Measurements from ENCODE around the gene CMKLR1.

Gene CMKLR1

DNA sequence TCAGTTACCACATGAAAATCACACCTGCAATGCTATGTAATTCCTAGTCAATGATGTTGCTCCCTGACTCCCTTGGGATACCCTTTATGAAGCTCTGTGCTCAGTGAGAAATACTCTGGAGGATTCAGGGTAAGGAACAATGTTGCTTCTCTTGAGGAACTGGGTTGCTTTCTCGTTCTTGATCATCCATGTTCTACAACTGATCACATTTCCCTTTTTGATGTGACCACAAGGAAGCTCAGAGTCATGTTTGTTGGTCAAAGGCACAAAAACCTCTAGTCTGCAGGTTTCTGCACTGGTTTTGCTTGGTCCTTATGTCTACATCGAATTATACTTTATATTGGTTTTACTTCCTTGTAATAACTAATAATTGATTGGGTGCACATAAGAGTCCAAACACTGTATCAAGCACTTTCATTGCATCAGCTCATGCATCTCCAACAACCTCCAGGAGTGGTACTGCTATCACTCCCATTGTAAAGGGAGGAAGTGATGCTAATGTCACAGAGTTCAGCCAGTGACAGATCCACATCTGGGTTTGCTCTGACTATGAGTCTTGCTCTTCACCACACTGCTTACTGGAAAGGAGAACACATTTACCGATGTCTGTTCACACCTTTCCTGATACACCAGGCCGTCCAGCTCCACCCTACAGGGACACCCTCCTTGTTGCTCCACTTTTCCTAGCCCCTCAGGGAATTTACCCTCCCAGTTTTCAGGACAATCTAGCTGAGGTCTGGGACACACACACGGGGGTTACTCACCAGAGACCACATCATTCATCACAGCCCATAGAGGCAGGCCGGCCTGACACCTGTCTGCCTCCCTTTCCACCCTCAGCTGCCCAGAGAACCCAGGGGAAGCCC is 41.0 kb downstream of the CMKLR1 start:
- ATAC-seq: peak in 1 of 2 donors; percentile 72

DNA sequence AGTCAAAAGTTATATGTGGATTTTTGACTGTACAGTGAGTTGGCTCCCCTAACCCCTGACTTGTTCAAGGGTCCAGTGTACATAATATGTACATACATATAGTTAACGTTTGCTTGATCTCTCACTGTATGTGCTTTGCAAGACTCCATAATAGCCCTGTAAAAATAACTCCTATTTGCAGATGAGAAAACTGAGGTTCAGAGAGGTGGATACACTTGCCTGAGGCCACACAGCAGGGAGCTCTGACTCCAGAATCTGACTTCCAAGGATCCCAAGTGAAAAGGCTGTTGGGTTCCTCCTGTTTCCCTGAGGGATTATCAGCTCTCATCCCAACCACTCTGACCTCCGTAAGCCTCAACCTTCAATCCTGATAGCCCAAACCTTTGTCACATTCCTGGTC is 41.7 kb downstream of the CMKLR1 start:
- no peak for ATAC-seq

DNA sequence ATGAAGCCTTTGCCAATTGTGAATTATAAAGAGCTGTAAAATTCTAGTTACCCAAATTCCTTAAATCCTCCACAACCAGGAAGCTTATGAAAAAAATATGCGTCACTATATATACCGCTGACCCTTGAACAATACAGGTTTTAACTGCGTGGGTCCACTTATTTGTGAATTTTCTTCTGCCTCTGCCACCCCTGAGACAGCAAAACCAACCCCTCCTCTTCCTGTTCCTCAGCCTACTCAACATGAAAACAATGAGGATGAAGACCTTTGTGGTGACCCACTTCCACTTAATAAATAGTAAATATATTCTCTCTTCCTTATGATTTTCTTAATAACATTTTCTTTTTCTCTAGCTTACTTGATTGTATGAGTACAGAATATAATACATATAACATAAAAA is 42.2 kb downstream of the CMKLR1 start:
- no peak for ATAC-seq

DNA sequence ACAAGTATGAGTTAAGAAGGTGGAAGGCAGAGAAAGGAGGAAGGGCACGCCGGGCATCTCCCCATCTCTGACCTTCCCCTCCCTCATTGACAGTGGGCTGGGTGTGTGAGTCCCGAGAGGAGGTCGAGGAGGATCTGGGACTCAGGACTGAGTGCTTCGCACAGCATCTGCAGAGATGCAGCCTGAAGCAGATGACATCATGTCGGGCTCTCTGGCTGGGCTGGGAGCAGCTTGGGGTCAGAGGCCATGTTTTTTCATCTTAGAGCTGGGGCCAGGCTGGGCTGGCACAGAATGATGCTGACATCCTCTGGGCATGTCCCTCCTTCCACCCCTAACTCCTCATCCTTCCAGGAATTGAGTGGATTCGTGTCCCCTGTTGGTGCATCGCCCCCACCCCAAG is 43.5 kb downstream of the CMKLR1 start:
- no peak for ATAC-seq

DNA sequence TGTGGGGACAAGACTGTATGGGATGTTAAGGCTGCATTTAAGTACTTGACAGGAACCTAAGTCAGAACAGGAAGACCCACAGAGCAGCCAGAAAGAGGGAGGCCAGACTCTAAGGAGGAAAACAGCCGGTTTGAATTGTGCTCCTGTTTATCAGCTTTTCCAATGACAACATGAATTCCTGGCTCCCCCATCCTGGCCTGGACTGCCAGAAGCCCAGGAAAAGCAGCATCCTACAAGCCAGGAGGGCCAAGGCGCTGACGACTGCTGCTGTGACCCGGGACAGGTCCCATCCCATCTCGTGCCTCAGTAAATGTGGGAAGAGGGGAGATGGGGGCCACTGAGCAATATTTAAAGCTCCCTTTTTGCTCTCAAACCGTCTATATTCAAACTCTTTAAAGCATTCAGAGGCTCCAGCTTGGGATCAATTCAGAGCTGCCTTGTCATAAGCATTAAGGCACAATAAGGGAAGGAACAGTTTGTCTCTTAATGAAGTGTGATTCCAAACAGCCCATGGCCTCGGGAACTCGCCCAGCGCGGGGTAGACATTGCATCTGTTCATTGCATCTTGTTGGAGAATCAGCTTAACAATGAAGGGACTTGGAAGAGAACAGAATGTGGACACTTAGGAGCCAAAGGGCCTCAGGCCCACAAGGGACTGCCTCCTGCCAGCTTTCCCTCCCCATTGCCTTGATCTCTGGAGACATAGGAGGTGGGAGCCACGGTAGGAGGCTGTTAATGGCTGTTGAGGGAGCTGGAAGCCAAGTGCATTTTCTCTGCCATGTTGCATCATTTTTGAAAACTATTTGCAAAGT is 49.6 kb downstream of the CMKLR1 start:
- ATAC-seq: no peak

DNA sequence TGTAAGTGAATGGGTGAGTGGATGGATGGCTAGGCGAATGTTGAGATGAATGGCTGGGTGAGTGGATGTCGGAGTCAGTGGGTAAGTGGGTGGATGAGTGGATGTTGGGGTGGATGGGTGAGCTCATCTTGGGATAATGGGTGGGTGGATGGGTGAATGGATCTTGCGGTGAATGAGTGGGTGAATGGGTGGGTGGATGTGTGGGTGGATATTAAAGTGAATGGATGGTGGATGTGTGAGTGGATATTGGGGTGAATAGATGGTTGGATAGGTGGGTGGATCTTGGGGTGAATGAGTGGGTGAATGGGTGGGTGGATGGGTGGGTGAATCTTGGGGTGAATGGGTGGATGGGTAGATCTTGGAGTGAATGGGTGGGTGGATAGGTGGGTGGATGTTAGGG is 51.9 kb downstream of the CMKLR1 start:
- ATAC-seq: no peak

DNA sequence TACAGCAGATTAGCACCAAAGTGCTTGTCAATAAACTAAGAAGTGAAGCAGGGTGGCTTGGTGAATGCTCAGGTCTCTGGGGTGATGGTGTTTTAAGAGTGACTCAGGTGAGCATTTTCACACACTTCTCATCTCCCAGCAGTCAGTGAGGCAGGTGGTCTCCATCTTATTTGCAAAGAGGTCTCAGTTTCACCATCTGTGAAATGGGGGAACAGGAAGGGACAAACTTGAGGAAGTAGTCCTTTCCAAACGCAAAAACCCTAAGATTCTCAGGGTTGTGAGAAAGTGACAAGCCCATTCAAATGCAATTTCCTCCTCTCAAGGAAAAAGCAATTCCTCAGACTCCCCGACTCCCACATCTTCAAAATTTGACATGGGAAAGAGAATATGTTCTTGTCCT is 54.1 kb downstream of the CMKLR1 start:
- ATAC-seq: no peak

DNA sequence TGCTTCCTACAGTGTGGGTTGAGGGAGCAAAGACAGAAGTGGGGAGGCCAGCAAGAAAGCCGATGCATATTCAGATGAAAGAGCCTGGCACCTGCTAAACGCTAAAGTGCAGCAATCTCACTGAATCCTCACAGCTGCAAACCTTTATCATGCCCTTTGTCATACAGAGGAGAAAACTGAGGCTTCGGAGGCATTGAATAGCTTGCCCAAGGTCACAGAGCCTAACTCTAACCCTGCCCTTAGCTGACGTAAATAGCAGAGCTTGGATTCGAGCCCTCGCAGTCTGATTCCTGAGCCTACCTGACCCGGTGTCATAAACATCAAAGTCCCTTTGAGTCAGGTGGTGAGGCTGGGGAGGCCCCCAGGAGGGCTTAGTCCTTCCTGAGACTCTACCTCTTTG is 54.9 kb downstream of the CMKLR1 start:
- no peak for ATAC-seq

DNA sequence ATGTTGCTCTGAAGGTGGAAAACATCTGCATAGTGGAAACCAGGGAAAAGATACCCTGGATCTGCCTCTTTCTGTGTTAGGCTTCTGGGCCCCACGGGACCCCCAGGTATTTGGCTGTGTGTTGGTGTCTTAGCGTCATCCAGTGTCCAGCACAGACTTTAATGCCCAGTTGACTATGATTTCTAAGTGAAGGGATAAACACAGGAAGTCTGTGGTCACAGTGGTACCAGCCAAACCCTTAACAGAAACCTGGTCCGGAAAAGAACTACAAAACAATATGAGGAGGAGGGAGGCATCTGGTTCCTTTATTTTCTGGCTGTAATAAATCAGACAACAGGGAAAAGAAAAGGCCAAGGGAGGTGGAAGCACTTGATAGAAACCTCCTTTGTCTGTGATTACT is 56.4 kb downstream of the CMKLR1 start:
- no peak for ATAC-seq

DNA sequence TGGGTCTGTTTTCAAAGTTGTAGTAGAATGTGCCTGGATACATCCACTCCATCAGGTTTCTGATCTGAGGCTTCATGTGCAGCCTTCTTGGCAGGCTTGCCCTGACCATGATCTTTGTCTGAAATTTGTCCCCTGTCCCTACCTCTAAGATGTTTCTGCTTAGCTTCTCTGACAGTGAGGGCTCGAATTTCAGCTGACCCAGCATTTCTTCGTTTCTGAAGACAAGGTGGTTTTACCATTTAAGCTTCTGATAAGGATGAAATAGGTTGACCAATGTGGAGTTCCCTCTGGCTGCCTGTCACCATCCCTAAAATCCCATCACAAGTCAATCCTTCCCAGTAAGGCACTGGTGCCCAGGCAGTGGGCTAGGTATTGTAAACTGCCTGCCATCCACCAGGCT is 57.0 kb downstream of the CMKLR1 start:
- no peak for ATAC-seq

DNA sequence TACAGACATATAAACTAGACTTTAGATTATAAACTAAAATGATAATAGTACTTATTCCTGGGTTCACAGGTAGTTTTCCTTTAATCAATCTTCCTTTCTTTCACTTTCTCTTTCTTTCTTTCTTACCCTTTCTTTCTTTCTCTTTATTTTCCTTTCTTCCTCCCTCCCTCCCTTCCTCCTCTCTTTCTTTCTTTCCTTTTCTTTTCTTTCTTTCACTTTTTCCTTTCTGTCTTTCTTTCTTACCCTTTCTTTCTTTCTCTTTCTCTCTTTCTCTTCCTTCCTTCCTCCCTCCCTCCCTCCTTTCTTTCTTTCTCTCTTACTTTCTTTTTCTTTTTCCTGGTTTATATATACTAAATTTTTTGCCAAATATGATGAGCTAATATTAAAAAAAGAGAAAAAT is 61.5 kb downstream of the CMKLR1 start:
- ATAC-seq: no peak

DNA sequence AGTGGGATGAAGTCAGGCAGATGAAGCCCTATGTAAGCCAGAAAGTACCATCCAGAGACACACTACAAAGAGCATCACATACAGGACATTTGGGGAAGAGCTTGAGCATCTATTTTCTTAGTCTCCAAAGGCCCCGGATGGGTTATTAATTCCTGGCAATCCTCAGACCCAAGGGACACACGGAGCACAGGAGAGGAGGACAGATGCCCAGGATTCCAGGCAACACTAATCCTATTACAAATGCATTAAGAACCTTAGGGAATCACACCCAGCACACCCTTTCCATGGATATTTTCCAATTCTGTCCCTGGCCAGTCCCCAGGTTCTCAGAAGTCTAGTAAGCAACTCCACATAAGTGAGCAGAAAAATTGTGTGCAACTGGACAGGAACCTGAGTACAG is 65.9 kb downstream of the CMKLR1 start:
- ATAC-seq: no peak

DNA sequence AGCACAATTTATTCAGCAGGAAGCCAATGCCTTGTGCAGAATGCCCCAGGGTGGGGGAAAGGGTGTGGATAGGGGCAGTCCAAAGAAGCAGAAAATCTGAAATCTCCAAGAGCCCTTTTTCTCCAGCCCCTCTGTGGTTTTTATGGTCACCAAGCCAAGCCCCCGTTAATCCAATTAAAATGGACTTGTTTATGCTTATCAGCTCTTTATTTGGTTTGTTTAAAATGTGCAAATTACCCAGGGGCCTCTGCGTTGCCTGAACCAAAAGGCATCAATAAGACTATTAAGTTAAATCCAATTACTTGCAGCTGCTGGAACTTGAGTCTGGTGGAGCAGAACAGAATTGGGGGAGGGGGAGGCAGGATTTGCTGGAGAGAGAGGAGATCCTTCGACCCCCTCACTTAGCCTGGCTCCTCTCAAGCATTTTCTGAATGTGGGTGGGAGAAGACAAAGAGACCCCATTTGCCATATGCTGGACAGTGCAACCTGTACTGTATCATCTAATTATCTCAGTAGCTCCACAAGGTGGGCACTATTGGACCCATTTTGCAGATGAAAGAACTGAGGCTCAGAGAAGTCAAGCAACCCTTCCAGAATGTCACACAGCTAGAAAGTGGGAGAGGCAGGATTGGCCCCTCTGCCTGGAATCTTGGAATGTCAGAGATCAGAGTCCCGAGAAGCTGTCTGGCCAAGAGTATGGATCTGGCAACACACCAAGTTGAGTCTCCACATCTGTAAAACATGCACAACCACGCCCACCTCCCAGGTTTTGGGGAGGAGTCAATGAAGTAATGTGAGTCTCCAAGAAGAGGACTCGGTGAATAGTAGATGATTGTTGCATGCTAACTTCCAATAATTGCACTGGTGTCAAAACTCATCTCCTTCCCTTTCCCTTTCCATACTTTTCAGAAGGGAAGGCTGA is 66.9 kb downstream of the CMKLR1 start:
- ATAC-seq: no peak

DNA sequence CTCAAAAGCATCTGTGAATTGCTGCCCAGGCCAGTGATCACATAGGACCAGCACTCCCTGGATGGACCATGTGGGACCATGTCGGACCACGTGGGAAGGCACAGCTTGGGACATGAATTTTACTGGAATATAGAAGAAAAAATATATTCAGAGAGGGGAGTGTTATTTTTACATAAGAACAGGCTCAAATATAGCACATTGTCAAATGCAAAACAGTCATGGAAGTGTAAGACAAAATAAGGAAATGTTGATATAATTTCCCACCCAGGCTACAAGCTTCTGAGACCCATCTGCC is 68.3 kb downstream of the CMKLR1 start:
- no peak for ATAC-seq

DNA sequence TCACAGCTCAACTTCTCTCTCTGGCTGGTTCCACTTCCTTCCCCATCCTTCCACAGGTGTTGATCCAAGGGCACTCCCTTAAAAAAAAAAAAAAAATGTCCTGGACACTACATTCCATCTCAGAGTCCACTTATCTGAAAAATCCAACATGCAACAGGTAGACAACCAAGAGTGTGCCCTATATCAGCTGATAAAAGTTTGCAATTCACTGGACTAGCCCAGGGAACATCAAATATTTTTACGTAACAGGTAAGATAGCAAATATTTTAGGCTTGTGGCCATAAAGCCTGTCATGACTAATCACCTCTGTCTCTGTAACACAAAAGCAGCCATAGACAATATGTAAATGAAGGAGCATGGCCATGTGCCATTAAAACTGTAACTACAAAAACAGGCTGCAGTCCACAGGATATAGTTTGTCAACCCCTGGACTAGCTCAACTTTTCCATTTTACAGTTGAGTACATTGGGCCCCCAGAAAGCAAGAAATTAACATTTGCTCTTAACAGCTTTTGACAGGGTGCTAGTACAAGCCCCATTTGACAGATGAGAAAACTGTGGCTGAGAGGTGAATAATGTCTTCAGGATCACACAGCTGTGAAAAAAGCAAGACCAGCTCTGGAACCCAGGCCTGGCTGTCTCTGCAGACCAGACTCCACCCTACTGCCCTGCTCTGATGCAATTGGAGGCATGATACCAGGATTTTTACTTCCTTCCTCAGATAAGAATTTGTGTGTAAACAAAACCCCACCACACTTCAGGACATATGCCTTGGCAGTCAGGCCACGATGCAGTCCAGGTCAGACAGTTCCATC is 68.9 kb downstream of the CMKLR1 start:
- ATAC-seq: no peak

DNA sequence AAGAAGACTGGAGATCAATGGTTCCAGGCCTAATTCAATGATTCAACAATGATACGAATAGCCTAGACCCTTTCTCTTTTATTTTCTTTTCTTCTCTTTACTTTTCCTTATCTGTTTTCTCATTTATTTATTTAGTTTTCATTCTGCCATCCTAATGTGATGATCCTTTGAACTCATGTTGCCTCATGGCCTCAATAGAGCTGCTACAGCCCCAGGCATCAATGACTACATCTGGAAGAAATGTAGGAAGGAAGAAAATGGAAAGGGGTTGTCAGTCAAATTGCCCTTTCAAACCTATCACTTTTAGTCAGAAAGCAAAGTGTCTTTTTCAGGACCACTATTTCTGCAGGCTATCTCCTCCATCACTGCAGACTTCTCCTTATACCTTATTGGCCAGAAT is 69.9 kb downstream of the CMKLR1 start:
- no peak for ATAC-seq

DNA sequence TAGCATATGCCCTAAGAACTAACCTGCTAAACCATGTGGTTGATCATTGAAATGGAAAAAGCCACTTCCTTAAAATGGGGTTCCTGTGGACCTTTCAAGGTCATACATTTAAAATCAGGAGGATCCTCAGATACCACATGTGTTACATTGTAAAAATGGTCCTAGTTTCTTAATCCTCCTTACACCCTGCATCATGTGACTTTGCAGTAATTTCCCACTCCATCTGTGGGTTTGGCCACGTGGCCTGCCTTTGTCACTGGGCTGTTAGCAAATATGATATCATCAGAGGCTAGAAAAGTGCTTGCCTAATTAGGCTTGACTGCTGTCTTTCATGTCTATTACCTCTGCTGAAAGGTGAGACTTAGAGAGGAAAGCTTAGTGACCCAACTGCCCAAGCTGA is 70.7 kb downstream of the CMKLR1 start:
- ATAC-seq: no peak

DNA sequence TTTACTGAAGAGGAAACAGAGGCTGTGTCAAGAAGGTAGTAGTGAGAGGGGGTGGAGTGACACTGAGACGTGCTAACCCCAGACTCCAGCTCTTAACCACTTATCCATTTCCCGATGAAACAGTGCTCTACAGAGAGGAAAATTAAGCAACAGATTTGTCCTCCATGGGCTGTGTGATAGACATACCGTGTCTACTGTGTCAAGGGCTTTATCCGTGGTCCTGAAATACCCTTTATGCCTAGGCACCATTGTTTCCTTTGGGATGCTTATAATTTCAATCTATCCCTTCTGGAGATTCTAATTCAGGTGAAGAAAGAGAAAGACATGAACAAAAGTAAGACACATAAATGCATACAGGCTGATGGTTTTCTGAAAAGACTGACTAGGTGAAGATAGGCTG is 71.7 kb downstream of the CMKLR1 start:
- ATAC-seq: no peak

DNA sequence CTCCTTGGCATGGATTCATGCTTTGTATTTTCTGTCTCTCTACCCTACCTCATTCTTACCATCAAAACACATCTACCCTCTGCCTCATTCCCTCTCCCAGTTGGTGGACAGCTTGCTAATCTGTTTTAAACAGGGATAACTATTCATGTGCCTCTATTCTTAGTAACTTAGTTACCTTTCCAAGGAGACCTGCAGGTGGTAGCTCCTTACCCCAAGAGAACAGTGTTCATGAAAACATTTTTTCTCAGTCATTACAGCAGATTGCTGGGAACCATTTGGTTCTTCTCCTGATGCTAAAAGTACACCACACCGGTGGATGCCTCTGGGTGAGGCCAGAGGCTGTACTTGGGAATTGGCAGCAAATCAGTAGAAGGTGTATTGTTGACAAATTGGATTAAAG is 73.0 kb downstream of the CMKLR1 start:
- no peak for ATAC-seq

DNA sequence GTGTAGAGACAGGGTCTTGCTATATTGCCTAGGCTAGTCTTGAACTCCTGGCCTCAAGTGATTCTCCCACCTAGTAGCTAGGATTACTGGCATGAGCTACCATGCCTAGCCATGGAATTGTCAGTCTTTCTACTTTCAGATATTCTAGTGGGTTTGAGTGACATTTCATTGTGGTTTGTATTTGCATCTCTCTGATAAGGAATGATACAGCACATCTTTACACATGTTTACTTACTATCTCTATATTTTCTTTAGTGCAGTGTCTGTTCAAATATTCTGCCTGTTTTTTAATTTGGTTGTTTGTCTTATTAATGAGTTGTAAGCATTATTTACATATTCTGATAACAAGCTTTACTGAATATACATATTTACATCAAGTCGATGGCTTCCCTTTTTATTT is 73.6 kb downstream of the CMKLR1 start:
- no peak for ATAC-seq

DNA sequence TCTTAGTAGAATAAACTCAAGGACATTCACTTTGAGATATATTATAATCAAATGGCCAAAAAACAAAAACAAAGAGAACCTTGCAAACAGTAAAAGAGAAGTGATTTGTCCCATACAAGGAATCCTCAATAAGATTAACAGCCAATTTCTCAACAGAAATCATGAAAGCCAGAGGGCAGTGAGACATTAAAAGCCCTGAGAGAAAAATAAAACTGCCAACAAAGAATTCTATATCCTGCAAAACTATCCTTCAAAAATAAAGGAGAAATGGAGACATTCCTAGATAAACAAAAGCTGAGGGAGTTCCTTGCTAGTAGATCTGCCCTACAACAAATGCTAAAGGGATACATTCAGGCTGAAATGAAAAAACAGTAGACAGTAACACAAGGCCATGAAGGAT is 78.1 kb downstream of the CMKLR1 start:
- no peak for ATAC-seq

DNA sequence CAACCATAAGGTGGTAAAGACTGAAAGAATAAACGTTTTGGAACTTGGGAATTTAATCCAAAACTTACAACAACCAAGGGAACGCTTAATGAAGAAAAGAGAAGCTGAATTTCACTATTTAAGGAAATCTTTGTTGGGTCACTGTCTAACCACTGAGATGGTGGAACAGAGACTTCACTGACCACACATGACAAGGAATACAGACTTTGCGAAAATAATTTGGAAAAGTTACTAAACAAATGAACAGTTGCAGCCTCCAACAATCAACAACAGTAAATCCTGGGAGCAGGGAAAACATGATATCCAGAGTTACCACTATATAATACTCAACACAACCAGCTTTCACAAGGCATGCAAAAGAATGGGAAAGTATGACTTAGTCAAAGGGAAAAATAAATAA is 79.1 kb downstream of the CMKLR1 start:
- no peak for ATAC-seq
